Fibroblast of lung (primary cell): ENCODE measurements around the gene DGKG.

ENCODE experiments used
- EZH2 ChIP-seq: IDR thresholded peaks from 2 replicates; pipeline ENCODE4 v1.5.1; 2012; ENCODE audit warnings: low read length, control low read depth, mild to moderate bottlenecking; ENCODE audit errors: missing control alignments
- TF ChIP-seq, protein P1 (sequence below), 2 donors: IDR thresholded peaks in 1 of 2; conservative IDR thresholded peaks in 1 of 2; 1 replicate in 1 of 2; 2 replicates in 1 of 2; pipeline ENCODE4 v1.5.1; 2011 to 2012; ENCODE audit warnings: low read length in 2 of 2, control low read depth in 1 of 2, inconsistent platforms in 1 of 2, low read depth in 1 of 2, mild to moderate bottlenecking in 1 of 2

DNA sequence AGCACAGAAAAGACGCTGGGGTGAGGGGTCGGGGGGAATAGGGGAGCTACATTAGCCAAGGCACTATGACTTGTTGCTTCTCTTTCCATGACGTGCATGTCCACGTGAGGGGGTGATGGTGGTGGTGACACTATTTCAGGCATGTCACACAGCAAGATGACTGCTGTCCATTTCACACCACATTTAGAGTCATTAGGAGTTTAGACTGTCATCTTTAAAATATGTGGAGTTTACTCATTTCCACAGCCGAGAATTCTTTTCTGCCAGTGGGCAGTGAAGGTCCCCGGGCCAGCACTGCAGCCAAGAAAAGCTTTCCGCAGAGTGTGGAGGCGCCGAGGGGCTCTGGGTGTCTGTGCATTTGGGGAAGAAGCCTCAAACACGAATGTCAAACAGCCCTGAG is 954 bp upstream of the DGKG start:
- TF ChIP-seq EZH2: no peak
- TF ChIP-seq, protein P1, sequence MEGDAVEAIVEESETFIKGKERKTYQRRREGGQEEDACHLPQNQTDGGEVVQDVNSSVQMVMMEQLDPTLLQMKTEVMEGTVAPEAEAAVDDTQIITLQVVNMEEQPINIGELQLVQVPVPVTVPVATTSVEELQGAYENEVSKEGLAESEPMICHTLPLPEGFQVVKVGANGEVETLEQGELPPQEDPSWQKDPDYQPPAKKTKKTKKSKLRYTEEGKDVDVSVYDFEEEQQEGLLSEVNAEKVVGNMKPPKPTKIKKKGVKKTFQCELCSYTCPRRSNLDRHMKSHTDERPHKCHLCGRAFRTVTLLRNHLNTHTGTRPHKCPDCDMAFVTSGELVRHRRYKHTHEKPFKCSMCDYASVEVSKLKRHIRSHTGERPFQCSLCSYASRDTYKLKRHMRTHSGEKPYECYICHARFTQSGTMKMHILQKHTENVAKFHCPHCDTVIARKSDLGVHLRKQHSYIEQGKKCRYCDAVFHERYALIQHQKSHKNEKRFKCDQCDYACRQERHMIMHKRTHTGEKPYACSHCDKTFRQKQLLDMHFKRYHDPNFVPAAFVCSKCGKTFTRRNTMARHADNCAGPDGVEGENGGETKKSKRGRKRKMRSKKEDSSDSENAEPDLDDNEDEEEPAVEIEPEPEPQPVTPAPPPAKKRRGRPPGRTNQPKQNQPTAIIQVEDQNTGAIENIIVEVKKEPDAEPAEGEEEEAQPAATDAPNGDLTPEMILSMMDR (conservative IDR thresholded peaks at IDR 0.05 in 1 of 2, IDR thresholded peaks at IDR 0.05 in 1 of 2; ENCODE audit: low read depth in 1 of 2, low read length in 2 of 2): no peak
